CD14-positive monocyte (primary cell): ENCODE measurements around the gene FANCC. TPM values are rescaled to one million over a fixed set of nuclear protein-coding genes. Genes with fewer than 3 reads are reported as not detected.

Experiments
- DNase-seq, 3 donors: peaks; one replicate each; pipeline ENCODE4 v3.0.0-alpha.2; 2011 to 2022
- H2AFZ ChIP-seq: 2 replicates; pipeline ENCODE4 v1.6.0; 2012; ENCODE audit warnings: mild to moderate bottlenecking, low read depth, low read length, inconsistent platforms; ENCODE audit not compliant: insufficient read depth, poor library complexity, severe bottlenecking
- H3K27ac ChIP-seq, 2 donors: 1 replicate in 1 of 2; 2 replicates in 1 of 2; pipeline ENCODE4 v1.5.1; 2012 to 2013; ENCODE audit warnings: low read length in 2 of 2, control low read depth in 1 of 2, inconsistent platforms in 1 of 2, low read depth in 1 of 2, mild to moderate bottlenecking in 1 of 2
- H3K27me3 ChIP-seq, 2 donors: one replicate each; pipeline versions ENCODE4 v1.6.0 to v1.6.1; 2011 to 2013; ENCODE audit warnings: low read length in 2 of 2; ENCODE audit not compliant: control insufficient read depth in 2 of 2, insufficient read depth in 2 of 2
- H3K36me3 ChIP-seq, 2 donors: replicated peaks in 1 of 2; 1 replicate in 1 of 2; 2 replicates in 1 of 2; pipeline versions ENCODE4 v1.5.1 to v1.6.1; 2012 to 2013; ENCODE audit warnings: low read length in 2 of 2, control low read depth in 1 of 2, inconsistent platforms in 1 of 2, mild to moderate bottlenecking in 1 of 2; ENCODE audit not compliant: insufficient read depth in 2 of 2, control insufficient read depth in 1 of 2
- H3K4me1 ChIP-seq, 2 donors: 1 replicate in 1 of 2; 2 replicates in 1 of 2; pipeline versions ENCODE4 v1.5.1 to v1.6.1; 2012 to 2013; ENCODE audit warnings: low read length in 2 of 2, control low read depth in 1 of 2, inconsistent platforms in 1 of 2, mild to moderate bottlenecking in 1 of 2, moderate library complexity in 1 of 2; ENCODE audit not compliant: insufficient read depth in 2 of 2, control insufficient read depth in 1 of 2
- H3K4me2 ChIP-seq: replicated peaks from 2 replicates; pipeline ENCODE3; 2012; ENCODE audit warnings: low read length, moderate library complexity, mild to moderate bottlenecking; ENCODE audit not compliant: poor library complexity, severe bottlenecking; ENCODE audit errors: extremely low read depth
- H3K4me3 ChIP-seq, 3 experiments: fragments of 200-600 bp in 1 of 3; sonication (generic) in 1 of 3; replicated peaks in 1 of 3; 1 replicate in 2 of 3; 2 replicates in 1 of 3; pipeline ENCODE4 v1.5.1; 2011 to 2013; ENCODE audit warnings: low read length in 3 of 3, mild to moderate bottlenecking in 3 of 3, control low read depth in 2 of 3, low read depth in 2 of 3, inconsistent platforms in 1 of 3, moderate library complexity in 1 of 3
- H3K79me2 ChIP-seq: 2 replicates; pipeline ENCODE4 v1.6.0; 2012; ENCODE audit warnings: mild to moderate bottlenecking, control low read depth, inconsistent platforms, low read length, moderate library complexity; ENCODE audit not compliant: insufficient read depth
- H3K9ac ChIP-seq: 2 replicates; pipeline ENCODE4 v1.6.0; 2017; ENCODE audit warnings: low read length, mild to moderate bottlenecking; ENCODE audit not compliant: insufficient read depth, poor library complexity, severe bottlenecking
- H3K9me3 ChIP-seq, 2 donors: replicated peaks in 1 of 2; 1 replicate in 1 of 2; 2 replicates in 1 of 2; pipeline versions ENCODE4 v1.5.1 to v1.6.1; 2012 to 2013; ENCODE audit warnings: low read length in 2 of 2, control low read depth in 1 of 2; ENCODE audit not compliant: control insufficient read depth in 1 of 2, insufficient read depth in 1 of 2
- H4K20me1 ChIP-seq: 2 replicates; pipeline ENCODE4 v1.6.0; 2012; ENCODE audit warnings: mild to moderate bottlenecking, low read length, control low read depth, moderate library complexity; ENCODE audit not compliant: insufficient read depth
- H3K27ac Mint-ChIP-seq, 7 donors: one replicate each; pipeline ENCODE4 v1.8.0; 2020; ENCODE audit warnings: mild to moderate bottlenecking in 7 of 7, mixed read lengths in 7 of 7, moderate library complexity in 6 of 7, inconsistent platforms in 2 of 7
- H3K27me3 Mint-ChIP-seq, 3 donors: one replicate each; pipeline ENCODE4 v1.8.0; 2021 to 2022; ENCODE audit warnings: low read depth in 3 of 3, mild to moderate bottlenecking in 3 of 3, mixed read lengths in 3 of 3, moderate library complexity in 3 of 3, inconsistent platforms in 1 of 3
- H3K36me3 Mint-ChIP-seq, 2 donors: one replicate each; pipeline ENCODE4 v1.8.0; 2020; ENCODE audit warnings: mixed read lengths in 2 of 2, inconsistent platforms in 1 of 2, mild to moderate bottlenecking in 1 of 2
- H3K4me1 Mint-ChIP-seq: one replicate; pipeline ENCODE4 v1.8.0; 2020; ENCODE audit warnings: mild to moderate bottlenecking, mixed read lengths
- H3K4me3 Mint-ChIP-seq, 2 donors: one replicate each; pipeline ENCODE4 v1.8.0; 2020; ENCODE audit warnings: mild to moderate bottlenecking in 2 of 2, mixed read lengths in 2 of 2, moderate library complexity in 1 of 2
- H3K9me3 Mint-ChIP-seq, 7 donors: one replicate each; pipeline ENCODE4 v1.8.0; 2020 to 2022; ENCODE audit warnings: mixed read lengths in 7 of 7, mild to moderate bottlenecking in 6 of 7, moderate library complexity in 6 of 7, inconsistent platforms in 2 of 7
- CTCF ChIP-seq: fragments of 200-600 bp; IDR thresholded peaks from one replicate; pipeline ENCODE4 v1.8.0; 2022; ENCODE audit warnings: antibody characterized with exemption, mild to moderate bottlenecking
- WGBS: methylation state at CpG from one replicate; pipeline ENCODE4 v1.1.5; 2013; ENCODE audit warnings: missing lambda C conversion rate; ENCODE audit not compliant: insufficient coverage; 5-methylcytosine and 5-hydroxymethylcytosine counted together
- intact Hi-C, 2 donors: fragments of 100-400 bp; cut with micrococcal nuclease; formaldehyde crosslinking; loops; one replicate each; pipeline versions ENCODE4 v1.15.0 to v1.15.1; 2023
- polyA plus RNA-seq, 3 donors: library from polyadenylated mRNA; depleted of rRNA in 1 of 3; unstranded in 2 of 3; stranded (reverse) in 1 of 3; fragments of 300-500 nt in 2 of 3; fragments of >200 nt in 1 of 3; fragmentation: Illumina TruSeq in 2 of 3; gene quantifications; 1 replicate in 2 of 3; 2 replicates in 1 of 3; pipeline ENCODE4 v1.2.3, GENCODE V29; 2012 to 2021

FANCC gene
- polyA plus RNA-seq, 3 donors, result 1.2 to 2.2 (median 1.5) TPM

GRCh38 chr9:95283673-95284072, 33.8 kb downstream of the FANCC start:
- Histone ChIP-seq H4K20me1 (no peaks in the 10 kb centered on the region), H3K36me3 (no peaks in the 10 kb centered on the region), H3K4me2 (no peak overlapping the region), H3K9me3 (peaks cover 10 to 17% of the 10 kb centered on the region in 2 donors), H2AFZ (no peak overlapping the region), H3K4me3 (no peak overlapping the region), H3K4me1 (no peaks in the 10 kb centered on the region), H3K27ac (no peak overlapping the region), H3K79me2 (no peaks in the 10 kb centered on the region), H3K9ac (no peak overlapping the region), H3K27me3 (no peaks in the 10 kb centered on the region)
- H3K4me1 Mint-ChIP-seq, result no peaks in the 10 kb centered on the region
- no CpG with 5 or more reads among the region's 2 CpGs for WGBS
- H3K4me3 Mint-ChIP-seq, result no peak overlapping the region
- peaks cover 0 to 4% of the 10 kb centered on the region in 2 donors for H3K36me3 Mint-ChIP-seq
- no peak for DNase-seq
- H3K9me3 Mint-ChIP-seq, result peaks cover 10 to 27% (median 22%) of the 10 kb centered on the region in 7 donors
- TF ChIP-seq CTCF, result no peak
- no peak overlapping the region for H3K27ac Mint-ChIP-seq
- intact Hi-C loops, result no loop called here
- peaks cover 0 to 2% (median 0%) of the 10 kb centered on the region in 3 donors for H3K27me3 Mint-ChIP-seq

GRCh38 chr9:95282332-95282731, 35.2 kb downstream of the FANCC start:
- Histone ChIP-seq H3K79me2 (no peaks in the 10 kb centered on the region), H3K9ac (no peak overlapping the region), H3K4me2 (no peak overlapping the region), H3K4me1 (no peaks in the 10 kb centered on the region), H3K4me3 (no peak overlapping the region), H2AFZ (no peak overlapping the region), H3K27ac (no peak overlapping the region), H3K9me3 (peaks cover 10 to 17% of the 10 kb centered on the region in 2 donors), H3K27me3 (no peaks in the 10 kb centered on the region), H3K36me3 (no peaks in the 10 kb centered on the region), H4K20me1 (no peaks in the 10 kb centered on the region)
- H3K4me3 Mint-ChIP-seq, result no peak overlapping the region
- no peak for DNase-seq
- peaks cover 0 to 7% of the 10 kb centered on the region in 2 donors for H3K36me3 Mint-ChIP-seq
- peaks cover 0 to 2% (median 0%) of the 10 kb centered on the region in 3 donors for H3K27me3 Mint-ChIP-seq
- TF ChIP-seq CTCF, result no peak
- H3K9me3 Mint-ChIP-seq, result peaks cover 10 to 30% (median 22%) of the 10 kb centered on the region in 7 donors
- H3K27ac Mint-ChIP-seq, result no peak overlapping the region
- H3K4me1 Mint-ChIP-seq, result no peaks in the 10 kb centered on the region
- intact Hi-C loops, result no loop called here
